GM06990 (cell line): Measurements from ENCODE around the gene GULP1.

Source experiments
- DNase-seq: peaks from one replicate; pipeline ENCODE4 v3.0.0-alpha.2; 2011; ENCODE audit not compliant: insufficient read length; ENCODE audit errors: extremely low read depth
- H3K27me3 ChIP-seq: replicated peaks from 2 replicates; pipeline ENCODE4 v1.6.0; 2011; ENCODE audit warnings: low read length; ENCODE audit not compliant: control insufficient read depth, insufficient read depth
- H3K36me3 ChIP-seq: 2 replicates; pipeline ENCODE4 v1.5.1; 2011; ENCODE audit warnings: low read length; ENCODE audit not compliant: control insufficient read depth, insufficient read depth
- H3K4me3 ChIP-seq: replicated peaks from 2 replicates; pipeline ENCODE4 v1.5.1; 2011; ENCODE audit warnings: low read depth, mild to moderate bottlenecking, control low read depth, low read length
- CTCF ChIP-seq: IDR thresholded peaks from 2 replicates; pipeline ENCODE4 v1.5.1; 2011; ENCODE audit warnings: low read length, control low read depth, mild to moderate bottlenecking, inconsistent platforms; ENCODE audit not compliant: insufficient read depth, poor library complexity, severe bottlenecking

GULP1 gene

GRCh38 chr2:188473306-188473705 is 181.6 kb downstream of the GULP1 start:
- Histone ChIP-seq H3K4me3 (no peak overlapping the region), H3K27me3 (no peaks in the 10 kb centered on the region; the same call in 1 of the 2 replicates), H3K36me3 (no peaks in the 10 kb centered on the region)
- no peak for TF ChIP-seq CTCF
- no peak for DNase-seq

DNA sequence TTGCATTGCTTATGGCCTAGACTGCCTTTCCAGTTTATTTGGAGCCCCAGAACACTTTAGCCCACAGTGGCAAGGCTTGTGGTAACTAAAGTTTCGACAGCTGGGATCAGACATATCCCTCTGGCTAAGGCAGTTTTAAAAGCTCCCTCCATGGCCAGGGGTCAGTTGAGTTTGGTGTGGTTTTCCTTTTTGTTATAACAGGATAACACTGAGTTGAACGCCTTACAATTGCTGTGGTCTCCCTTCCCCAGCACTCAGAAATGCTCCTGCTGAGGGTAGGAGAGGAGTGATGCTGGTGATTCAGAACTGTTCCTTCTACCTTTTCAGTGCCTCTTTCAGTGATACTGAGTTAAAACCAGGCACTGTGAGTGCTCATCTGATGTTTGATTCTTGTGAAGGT is 182.6 kb downstream of the GULP1 start:
- no peak for TF ChIP-seq CTCF
- no peaks in the 10 kb centered on the region for H3K36me3 ChIP-seq
- no peak for DNase-seq
- no peaks in the 10 kb centered on the region; the same call in 1 of the 2 replicates for H3K27me3 ChIP-seq
- H3K4me3 ChIP-seq, result no peak overlapping the region

DNA sequence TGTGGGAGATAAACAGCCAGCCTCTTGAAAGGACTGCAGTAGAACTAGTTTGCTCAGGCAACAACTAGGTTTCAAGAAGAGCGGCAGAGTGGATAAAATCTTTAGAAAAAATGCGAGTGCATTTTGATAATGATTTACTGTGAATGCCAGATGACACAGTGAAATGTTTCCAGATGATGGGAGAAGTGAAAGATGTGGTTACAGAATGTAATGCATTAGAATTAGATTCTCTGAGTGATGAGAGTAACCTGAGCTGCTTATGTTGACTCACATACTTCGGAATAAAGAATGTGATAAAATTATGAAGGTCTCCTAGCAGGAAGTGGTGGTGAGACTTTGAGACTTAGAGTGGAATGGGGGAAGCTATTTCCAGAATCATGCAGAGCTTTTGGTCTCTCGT is 184.3 kb downstream of the GULP1 start:
- DNase-seq, result no peak
- H3K27me3 ChIP-seq, result no peaks in the 10 kb centered on the region; the same call in 1 of the 2 replicates
- H3K36me3 ChIP-seq, result no peaks in the 10 kb centered on the region
- no peak for TF ChIP-seq CTCF
- no peak overlapping the region for H3K4me3 ChIP-seq

DNA sequence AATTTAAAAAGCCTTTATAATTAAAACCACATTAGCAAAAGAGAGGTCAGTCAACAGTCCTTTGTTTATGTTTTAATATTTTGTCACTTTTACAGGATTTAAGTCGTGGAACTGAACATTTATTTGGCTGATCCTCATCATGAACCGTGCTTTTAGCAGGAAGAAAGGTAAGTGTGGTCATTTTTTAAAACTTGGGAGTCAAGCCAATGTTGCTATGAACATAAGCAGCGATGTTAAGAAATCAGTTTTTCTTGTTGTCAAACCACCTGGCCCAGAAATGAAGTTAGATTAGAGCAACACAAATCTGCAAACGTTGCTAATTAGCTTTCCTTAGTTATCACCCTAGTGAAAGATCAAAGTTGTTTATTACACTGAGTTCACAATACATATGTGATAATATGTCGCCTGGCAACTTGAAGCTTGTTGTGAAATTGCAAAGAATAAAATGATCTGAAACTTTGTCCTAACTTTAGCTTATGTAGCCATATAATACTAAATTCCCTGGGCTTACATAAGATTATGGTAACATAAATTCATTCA is 186.0 kb downstream of the GULP1 start:
- DNase-seq, result no peak
- Histone ChIP-seq H3K36me3 (no peaks in the 10 kb centered on the region), H3K4me3 (no peak overlapping the region), H3K27me3 (no peaks in the 10 kb centered on the region; the same call in 1 of the 2 replicates)
- TF ChIP-seq CTCF, result no peak

DNA sequence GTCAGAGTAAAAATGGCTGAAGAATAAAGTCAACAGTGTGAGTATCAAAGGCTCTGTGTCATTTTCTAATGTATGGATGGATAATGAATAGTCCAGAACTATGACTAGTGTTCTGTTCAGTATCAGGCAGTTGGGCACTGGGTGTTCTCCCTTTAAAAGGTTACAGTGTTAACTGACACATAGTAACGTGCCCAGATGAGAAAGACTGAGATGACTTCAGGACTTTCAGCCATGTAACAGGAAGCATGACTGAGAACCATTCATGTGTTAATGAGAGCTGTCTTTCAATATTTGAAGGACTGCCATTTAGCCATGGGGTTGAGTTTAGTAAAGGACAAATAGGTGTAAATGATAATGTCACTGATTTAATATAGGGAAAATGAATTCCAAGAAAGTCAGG is 187.1 kb downstream of the GULP1 start:
- H3K27me3 ChIP-seq, result no peaks in the 10 kb centered on the region; the same call in 1 of the 2 replicates
- no peak for DNase-seq
- no peaks in the 10 kb centered on the region for H3K36me3 ChIP-seq
- TF ChIP-seq CTCF, result no peak
- no peak overlapping the region for H3K4me3 ChIP-seq

- H3K4me3 ChIP-seq, result no peak overlapping the region
- no peak for TF ChIP-seq CTCF
- H3K36me3 ChIP-seq, result no peaks in the 10 kb centered on the region
- H3K27me3 ChIP-seq, result no peaks in the 10 kb centered on the region; the same call in 1 of the 2 replicates
- no peak for DNase-seq
Measured at GRCh38 chr2:188481474-188481873, 189.8 kb downstream of the GULP1 start.
